ENCODE measurements around the gene THADA. TPM values are rescaled to one million over a fixed set of nuclear protein-coding genes. Genes with fewer than 3 reads are reported as not detected.
"Not testable (repeated sequence)": the region's sequence is repeated elsewhere in the genome, so short reads cannot be mapped to it uniquely, and the experiment has no call there.

THADA gene
- total RNA-seq, 1 donor from 2014 or later = 48.4 TPM

DNA sequence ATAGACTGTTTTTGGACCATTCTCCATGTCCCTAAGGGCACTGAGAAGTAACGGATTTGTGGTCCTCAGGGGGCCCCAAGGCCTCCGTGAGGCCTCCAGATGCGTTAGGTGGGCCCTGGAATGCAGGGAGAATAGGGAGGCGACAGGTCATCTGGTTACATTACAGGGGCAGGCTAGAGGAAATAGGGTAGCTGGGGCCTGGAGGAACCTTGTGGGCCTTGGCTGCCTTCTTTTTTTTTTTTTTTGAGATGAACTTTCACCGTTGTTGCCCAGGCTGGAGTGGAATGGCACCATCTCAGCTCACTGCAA lies 398.3 kb downstream of the THADA start:
- no peak for DNase-seq (ENCODE audit: low spot score)
- Mint-ChIP-seq H3K4me3 (ENCODE audit: low read depth) (no peak overlapping the region), H3K27me3 (ENCODE audit: low read depth) (no peaks in the 10 kb centered on the region), H3K36me3 (ENCODE audit: low read depth) (no peaks in the 10 kb centered on the region), H3K9me3 (no peaks in the 10 kb centered on the region), H3K27ac (peak overlapping the region; percentile 83), H3K4me1 (ENCODE audit: low read depth) (peaks cover 46% of the 10 kb centered on the region)
- intact Hi-C loops (cut with micrococcal nuclease) = no loop called here

DNA sequence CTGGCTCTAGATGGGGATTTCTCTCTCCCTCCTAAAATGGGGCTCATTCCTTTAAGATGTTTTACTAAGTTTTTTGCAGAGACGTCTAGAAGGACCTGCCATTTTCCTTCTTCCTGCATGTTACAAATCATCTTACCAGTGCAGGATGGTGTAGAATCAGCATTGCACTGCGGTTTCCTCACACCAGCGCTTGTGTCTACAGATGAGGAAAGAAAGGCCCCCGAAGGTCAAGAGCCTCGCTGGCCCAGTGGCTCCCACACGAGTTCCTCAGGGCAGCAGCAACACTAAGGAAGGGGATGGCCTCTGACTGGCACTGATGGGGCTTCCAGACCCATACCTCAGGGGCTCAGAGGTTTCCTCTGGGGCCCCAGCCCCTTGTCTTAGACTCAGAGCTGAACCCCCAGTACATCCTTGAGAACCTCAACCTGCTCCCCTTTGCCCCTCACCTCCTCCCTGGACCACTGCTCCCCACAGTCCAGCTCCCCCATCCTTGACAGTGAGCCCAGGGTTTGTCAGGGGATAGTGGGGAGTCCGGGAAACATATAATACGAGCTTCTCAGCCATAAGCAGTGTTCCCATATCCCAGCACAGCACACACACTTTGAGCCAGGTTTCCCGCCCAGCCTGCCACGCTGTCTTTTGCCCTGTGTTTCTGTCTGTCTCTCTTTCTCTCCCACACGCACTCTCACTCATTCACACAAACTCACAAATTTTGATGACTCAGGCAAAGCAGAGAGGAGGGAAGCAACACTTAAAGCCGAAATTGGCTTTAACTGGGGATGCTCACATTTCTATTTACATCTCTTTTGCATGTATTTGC lies 398.9 kb downstream of the THADA start:
- H3K4me1 Mint-ChIP-seq (ENCODE audit: low read depth) = peaks cover 44% of the 10 kb centered on the region
- H3K36me3 Mint-ChIP-seq (ENCODE audit: low read depth) = no peaks in the 10 kb centered on the region
- DNase-seq (ENCODE audit: low spot score) = no peak
- no peaks in the 10 kb centered on the region for H3K27me3 Mint-ChIP-seq (ENCODE audit: low read depth)
- no peaks in the 10 kb centered on the region for H3K9me3 Mint-ChIP-seq
- peak overlapping the region; percentile 53 for H3K4me3 Mint-ChIP-seq (ENCODE audit: low read depth)
- intact Hi-C loops (cut with micrococcal nuclease) = no loop called here
- H3K27ac Mint-ChIP-seq = peak overlapping the region; percentile 90

DNA sequence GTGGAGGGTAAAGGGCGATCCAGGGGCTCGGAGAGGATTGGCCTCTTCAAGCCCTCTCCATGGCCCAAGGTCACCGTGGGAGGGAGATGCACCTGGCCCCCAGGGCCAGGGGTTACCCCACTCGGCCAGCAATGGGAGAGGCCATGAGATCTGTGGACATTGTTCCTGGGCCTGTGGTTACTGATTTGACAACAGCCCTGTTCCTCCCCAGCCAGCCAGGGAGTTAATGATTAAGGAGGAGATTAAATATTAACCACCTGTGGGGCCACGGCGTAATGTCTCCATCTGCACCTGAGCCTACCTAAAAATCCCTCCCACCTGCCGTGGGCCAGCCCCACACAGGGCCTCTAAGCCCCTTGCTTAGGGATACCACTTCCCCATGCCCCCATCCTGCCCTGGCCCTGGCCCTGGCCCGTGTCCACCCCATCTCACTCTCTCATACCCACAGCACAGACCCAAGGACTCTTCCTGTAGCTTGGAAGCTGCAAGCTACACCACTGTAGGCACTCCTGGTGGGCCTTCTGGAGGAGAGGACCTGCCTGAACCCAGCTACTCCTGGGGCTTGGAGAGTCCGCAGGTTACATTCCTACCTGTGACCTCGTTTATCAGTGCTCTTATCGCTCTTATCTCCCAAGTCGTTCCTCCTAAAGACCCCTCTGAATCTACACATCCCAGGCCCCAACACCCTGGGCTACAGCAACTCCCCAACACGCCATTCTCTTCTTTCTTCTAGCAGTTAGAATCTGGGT lies 401.5 kb downstream of the THADA start:
- H3K36me3 Mint-ChIP-seq (ENCODE audit: low read depth) = no peaks in the 10 kb centered on the region
- peaks cover 41% of the 10 kb centered on the region for H3K4me1 Mint-ChIP-seq (ENCODE audit: low read depth)
- peak overlapping the region; percentile 58 for H3K4me3 Mint-ChIP-seq (ENCODE audit: low read depth)
- intact Hi-C loops (cut with micrococcal nuclease) = loop anchor here (2.0 kb wide), 1 partner anchor 25 kb away; no protein-coding TSS in a partner anchor
- H3K27me3 Mint-ChIP-seq (ENCODE audit: low read depth) = no peaks in the 10 kb centered on the region
- no peaks in the 10 kb centered on the region for H3K9me3 Mint-ChIP-seq
- no peak for DNase-seq (ENCODE audit: low spot score)
- peak overlapping the region; percentile 86 for H3K27ac Mint-ChIP-seq

DNA sequence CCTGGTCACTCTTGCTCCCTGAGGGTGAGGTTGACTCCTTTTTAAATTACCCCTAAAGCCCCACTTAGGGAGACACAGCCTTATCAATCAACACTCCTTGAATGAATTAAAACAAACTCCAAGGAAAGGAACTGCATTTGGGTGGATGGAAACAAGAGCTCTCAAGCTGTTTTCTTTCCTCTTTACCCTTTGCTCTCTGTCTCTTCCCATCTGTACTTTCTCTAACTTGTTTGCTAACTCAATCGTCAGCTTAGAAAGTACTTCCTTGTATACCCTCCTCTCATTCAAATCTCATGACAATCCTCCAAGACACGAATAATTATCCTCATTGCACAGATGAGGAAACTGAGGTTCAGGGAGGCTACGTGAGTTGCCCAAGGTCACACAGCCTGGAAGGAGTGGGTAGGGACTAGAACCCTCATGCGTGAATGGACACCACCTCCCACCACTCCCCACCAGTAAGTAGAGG lies 402.2 kb downstream of the THADA start:
- DNase-seq (ENCODE audit: low spot score) = no peak
- peaks cover 41% of the 10 kb centered on the region for H3K4me1 Mint-ChIP-seq (ENCODE audit: low read depth)
- no peaks in the 10 kb centered on the region for H3K27me3 Mint-ChIP-seq (ENCODE audit: low read depth)
- intact Hi-C loops (cut with micrococcal nuclease) = loop anchor here (2.0 kb wide), 1 partner anchor 25 kb away; no protein-coding TSS in a partner anchor
- peak overlapping the region; percentile 36 for H3K27ac Mint-ChIP-seq
- H3K9me3 Mint-ChIP-seq = no peaks in the 10 kb centered on the region
- H3K4me3 Mint-ChIP-seq (ENCODE audit: low read depth) = no peak overlapping the region
- H3K36me3 Mint-ChIP-seq (ENCODE audit: low read depth) = no peaks in the 10 kb centered on the region

DNA sequence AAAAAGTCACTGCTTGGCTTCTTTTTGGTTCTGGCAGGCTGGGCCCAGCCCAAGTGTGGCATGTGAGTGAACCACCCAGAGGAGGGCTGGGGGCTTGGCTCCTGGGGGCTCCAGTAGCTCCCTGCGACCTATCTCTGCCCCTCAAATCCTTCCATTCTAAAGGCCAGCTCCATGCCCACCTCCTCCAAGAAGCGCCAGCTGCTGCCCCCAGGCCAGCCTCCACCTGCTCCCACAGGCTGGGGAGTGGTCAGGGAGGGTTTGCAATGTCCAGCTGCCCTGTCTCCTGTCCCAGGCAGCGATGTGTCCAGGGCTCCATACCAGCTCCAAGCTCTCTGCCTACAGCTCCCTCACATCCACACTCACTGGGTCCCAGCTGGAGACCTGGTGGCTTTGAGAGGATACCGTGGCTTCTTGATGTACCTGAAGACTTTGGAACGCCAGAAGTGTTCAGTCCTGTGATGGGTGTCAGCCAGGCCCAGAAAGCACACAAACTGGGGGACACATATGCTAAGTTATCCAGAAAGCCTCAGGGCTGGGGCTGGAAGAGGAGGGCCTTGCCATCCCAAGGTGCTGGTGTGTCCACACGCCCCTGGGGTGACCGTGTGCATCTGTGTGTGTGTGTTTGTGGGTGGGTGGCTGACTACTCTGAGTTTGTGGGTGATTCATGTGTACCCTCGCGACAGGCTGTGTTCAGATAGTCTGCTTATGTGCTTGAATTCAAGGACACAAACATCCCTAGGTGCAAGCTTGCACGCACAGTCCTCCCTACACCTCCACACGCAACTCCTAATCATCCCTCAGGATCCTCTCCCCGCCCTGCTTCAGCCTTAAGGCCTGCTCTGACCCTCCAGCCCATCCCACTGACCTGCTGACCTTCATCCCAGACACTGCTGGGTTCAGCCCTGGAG lies 402.8 kb downstream of the THADA start:
- no peaks in the 10 kb centered on the region for H3K9me3 Mint-ChIP-seq
- no peaks in the 10 kb centered on the region for H3K27me3 Mint-ChIP-seq (ENCODE audit: low read depth)
- H3K4me3 Mint-ChIP-seq (ENCODE audit: low read depth) = no peak overlapping the region
- intact Hi-C loops (cut with micrococcal nuclease) = no loop called here
- no peaks in the 10 kb centered on the region for H3K36me3 Mint-ChIP-seq (ENCODE audit: low read depth)
- DNase-seq (ENCODE audit: low spot score) = no peak
- peak overlapping the region; percentile 26 for H3K27ac Mint-ChIP-seq
- peaks cover 40% of the 10 kb centered on the region for H3K4me1 Mint-ChIP-seq (ENCODE audit: low read depth)

DNA sequence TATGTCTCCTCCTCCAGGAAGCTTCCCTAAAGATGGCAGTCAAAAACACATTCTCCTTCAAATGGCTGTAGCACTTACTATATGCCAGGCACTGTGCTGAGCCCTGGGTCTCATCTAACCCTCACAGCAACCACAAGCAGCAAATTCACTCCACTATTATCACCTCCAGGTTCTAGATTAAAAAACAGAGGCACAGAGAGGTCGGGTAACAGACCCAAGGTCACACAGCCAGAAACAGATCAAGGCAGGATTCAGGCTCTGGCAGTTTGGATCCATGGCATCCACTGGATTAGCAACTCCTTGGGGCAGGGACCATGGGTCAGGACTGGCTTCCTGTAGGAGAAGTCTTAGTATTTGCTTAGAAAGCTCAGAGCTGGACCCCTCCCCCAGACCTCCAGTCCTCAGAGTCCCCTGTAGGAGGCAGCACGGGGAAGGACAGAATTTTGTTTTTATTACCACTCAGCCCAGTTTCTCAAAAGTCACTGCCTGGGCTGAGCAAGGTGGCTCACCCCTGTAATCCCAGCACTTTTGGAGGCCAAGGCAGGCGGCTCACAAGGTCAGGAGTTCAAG lies 403.8 kb downstream of the THADA start:
- H3K36me3 Mint-ChIP-seq (ENCODE audit: low read depth) = no peaks in the 10 kb centered on the region
- H3K4me3 Mint-ChIP-seq (ENCODE audit: low read depth) = no peak overlapping the region
- H3K27me3 Mint-ChIP-seq (ENCODE audit: low read depth) = no peaks in the 10 kb centered on the region
- peaks cover 35% of the 10 kb centered on the region for H3K4me1 Mint-ChIP-seq (ENCODE audit: low read depth)
- H3K27ac Mint-ChIP-seq = peak overlapping the region; percentile 10
- intact Hi-C loops (cut with micrococcal nuclease) = no loop called here
- DNase-seq (ENCODE audit: low spot score) = no peak
- H3K9me3 Mint-ChIP-seq = no peaks in the 10 kb centered on the region

DNA sequence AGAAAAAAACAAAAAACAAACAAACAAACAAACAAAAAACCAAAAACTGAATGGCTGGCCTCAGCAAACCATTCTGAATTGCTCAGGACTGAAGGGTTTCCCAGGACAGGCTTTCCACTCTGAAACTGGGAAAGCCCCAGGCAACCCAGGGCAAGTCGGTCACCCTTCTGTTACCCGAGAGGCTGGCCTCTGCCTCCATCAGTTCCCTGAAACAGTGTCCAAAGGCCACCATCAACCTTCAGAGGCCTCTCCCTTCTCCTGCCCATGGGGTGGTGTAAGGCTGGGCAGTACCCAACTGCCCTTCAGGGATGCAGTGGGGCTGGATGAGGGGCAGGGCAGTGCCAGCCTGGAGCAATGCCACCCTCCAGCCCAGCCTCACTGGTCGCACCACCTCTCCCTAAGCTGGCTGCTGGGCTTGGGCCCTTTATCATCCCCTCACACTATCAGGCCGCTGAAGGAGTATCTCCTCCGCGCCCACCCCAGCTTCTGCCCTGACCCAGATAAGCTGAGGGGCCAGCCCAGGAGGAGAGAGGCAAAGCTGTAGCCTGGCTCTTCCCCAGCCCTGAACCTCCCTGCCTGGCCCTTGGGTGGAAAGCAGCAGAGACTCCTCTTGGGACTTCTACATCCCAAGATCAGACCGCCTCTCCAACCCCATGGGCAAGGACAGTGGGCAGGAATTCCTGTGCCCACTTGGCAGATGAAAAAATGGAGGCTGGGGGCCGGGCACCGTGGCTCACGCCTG lies 405.4 kb downstream of the THADA start:
- DNase-seq (ENCODE audit: low spot score) = no peak
- Mint-ChIP-seq H3K4me3 (ENCODE audit: low read depth) (no peak overlapping the region), H3K36me3 (ENCODE audit: low read depth) (no peaks in the 10 kb centered on the region), H3K4me1 (ENCODE audit: low read depth) (peaks cover 33% of the 10 kb centered on the region), H3K9me3 (no peaks in the 10 kb centered on the region), H3K27ac (no peak overlapping the region), H3K27me3 (ENCODE audit: low read depth) (no peaks in the 10 kb centered on the region)
- intact Hi-C loops (cut with micrococcal nuclease) = no loop called here

DNA sequence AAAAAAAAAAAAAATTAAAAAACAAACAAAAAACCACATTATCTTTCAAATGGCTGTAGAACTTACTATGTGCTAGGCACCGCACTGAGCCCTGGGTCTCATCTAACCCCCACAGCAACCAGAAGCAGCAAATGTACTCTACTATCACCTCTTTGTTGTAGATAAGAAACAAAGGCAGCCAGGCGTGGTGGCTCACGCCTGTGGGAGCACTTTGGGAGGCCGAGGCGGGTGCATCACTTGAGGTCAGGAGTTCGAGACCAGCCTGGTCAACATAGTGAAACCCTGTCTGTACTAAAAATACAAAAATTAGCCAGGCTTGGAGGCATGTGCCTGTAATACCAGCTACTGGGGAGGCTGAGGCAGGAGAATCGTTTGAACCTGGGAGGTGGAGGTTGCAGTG lies 406.0 kb downstream of the THADA start:
- intact Hi-C loops (cut with micrococcal nuclease); H3K27ac Mint-ChIP-seq; H3K9me3 Mint-ChIP-seq; H3K4me3 Mint-ChIP-seq (ENCODE audit: low read depth); DNase-seq (ENCODE audit: low spot score); H3K27me3 Mint-ChIP-seq (ENCODE audit: low read depth); H3K36me3 Mint-ChIP-seq (ENCODE audit: low read depth): not testable (repeated sequence)
- H3K4me1 Mint-ChIP-seq (ENCODE audit: low read depth) = peaks cover 33% of the 10 kb centered on the region

DNA sequence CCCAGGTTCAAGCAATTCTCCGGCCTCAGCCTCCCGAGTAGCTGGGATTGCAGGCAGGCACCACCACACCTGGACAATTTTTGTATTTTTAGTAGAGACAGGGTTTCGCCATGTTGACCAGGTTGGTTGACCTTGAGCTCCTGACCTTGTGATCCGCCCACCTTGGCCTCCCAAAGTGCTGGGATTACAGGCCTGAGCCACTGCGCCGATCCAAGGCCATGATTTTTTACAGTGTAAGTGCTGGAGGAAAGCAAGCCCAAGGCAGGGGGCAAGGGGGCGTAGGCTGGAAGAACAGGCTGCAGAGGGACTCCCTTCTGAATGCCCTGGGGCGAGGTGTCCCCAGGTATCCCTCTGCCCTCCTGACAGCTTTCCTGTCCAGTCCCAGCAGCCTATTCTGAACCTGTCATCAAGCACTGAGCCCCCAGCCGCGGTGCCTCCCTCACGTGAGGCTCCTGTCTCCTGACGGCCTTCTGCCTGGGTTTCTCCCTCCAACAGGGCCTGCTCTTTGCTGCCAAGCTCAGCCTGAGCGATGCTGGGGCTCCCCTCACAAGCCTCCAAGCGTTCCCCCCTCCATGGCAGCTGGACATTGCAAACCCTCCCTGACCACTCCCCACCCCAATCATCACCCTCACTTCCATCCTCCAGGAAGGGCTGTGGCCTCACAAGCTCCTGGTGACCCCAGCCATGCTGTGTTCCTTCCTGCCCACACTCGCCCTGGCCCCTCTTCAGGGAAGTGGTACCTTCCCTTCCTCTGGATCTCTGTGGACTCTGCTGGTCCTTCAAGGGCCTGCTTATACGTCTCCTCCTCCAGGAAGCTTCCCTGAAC lies 407.1 kb downstream of the THADA start:
- Mint-ChIP-seq H3K4me3 (ENCODE audit: low read depth) (no peak overlapping the region), H3K27me3 (ENCODE audit: low read depth) (no peaks in the 10 kb centered on the region), H3K9me3 (no peaks in the 10 kb centered on the region), H3K27ac (no peak overlapping the region), H3K4me1 (ENCODE audit: low read depth) (peaks cover 29% of the 10 kb centered on the region), H3K36me3 (ENCODE audit: low read depth) (no peaks in the 10 kb centered on the region)
- no peak for DNase-seq (ENCODE audit: low spot score)
- intact Hi-C loops (cut with micrococcal nuclease) = no loop called here

DNA sequence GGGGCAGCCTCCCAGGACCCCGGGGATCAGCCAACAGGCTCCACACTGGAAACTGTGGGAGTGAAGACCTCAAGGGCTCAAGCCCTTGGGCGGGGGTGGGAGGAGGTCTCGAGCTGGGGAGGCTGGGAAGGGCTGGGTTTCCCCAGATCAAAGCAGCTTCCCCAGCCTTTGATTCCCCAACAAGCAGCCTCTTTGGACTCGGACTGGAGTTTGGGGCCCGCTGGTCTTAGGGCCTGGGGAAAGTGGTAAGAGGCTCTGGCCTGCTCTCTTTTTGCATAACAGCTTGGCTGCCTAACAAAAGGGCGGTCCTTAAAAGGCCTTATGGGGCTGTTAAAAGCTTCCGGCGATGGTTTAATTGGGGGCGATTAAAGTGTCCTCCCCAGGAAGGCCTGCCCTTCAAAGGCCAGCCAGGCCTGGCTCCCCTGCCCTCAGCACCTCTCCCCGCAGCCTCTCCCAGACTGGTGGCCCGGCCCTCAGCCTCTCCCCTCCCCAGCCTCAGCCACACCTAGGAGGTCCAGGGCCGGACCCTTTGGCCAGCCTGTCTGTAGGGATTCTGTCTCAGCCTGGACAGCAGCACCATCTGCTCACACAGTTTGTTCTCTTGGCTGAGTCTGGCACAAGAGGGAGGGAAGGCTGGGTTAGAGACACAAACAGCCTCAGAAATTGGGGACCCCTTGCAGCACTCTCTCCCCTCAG lies 409.0 kb downstream of the THADA start:
- no peak overlapping the region for H3K4me3 Mint-ChIP-seq (ENCODE audit: low read depth)
- no peaks in the 10 kb centered on the region for H3K36me3 Mint-ChIP-seq (ENCODE audit: low read depth)
- peaks cover 19% of the 10 kb centered on the region for H3K4me1 Mint-ChIP-seq (ENCODE audit: low read depth)
- H3K9me3 Mint-ChIP-seq = no peaks in the 10 kb centered on the region
- H3K27ac Mint-ChIP-seq = no peak overlapping the region
- H3K27me3 Mint-ChIP-seq (ENCODE audit: low read depth) = no peaks in the 10 kb centered on the region
- intact Hi-C loops (cut with micrococcal nuclease) = no loop called here
- DNase-seq (ENCODE audit: low spot score) = no peak

DNA sequence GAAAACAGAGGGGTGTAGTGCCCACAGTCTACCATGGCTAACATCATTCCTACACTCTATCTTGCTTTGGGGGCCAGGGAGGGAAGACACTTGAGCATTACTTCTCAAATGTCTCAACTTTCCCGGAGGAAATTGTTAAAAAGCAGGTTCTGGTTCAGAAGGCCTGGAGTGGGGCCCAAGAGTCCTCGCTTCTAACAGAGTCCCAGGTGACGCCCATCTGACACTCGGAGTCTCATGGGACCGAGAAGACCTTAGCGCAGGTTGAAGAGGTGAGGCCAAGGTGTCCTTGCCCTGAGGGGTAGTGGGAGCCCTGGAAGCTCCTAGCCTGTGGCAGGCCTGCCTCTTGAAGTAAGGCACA lies 409.5 kb downstream of the THADA start:
- H3K27me3 Mint-ChIP-seq (ENCODE audit: low read depth) = no peaks in the 10 kb centered on the region
- H3K4me3 Mint-ChIP-seq (ENCODE audit: low read depth) = no peak overlapping the region
- no peak overlapping the region for H3K27ac Mint-ChIP-seq

More for the DNA sequence above, 409.5 kb downstream of the THADA start:
- Mint-ChIP-seq H3K4me1 (ENCODE audit: low read depth) (peaks cover 21% of the 10 kb centered on the region), H3K36me3 (ENCODE audit: low read depth) (no peaks in the 10 kb centered on the region), H3K9me3 (no peaks in the 10 kb centered on the region)
- no peak for DNase-seq (ENCODE audit: low spot score)
- intact Hi-C loops (cut with micrococcal nuclease) = no loop called here
